Astrocyte (in vitro differentiated cells and primary cell): ENCODE measurements around the gene PTPRK. TPM values are rescaled to one million over a fixed set of nuclear protein-coding genes. Genes with fewer than 3 reads are reported as not detected.

Source experiments
- DNase-seq: peaks from one replicate; pipeline ENCODE4 v3.0.0-alpha.2; 2010; ENCODE audit warnings: low read depth
- FAIRE-seq: peaks from 2 replicates; lab custom pipeline; 2011; peaks lifted over from hg19 to GRCh38; lab: Jason Lieb, UNC
- H2AFZ ChIP-seq: 2 replicates; pipeline ENCODE4 v1.6.0; 2012; ENCODE audit warnings: low read depth, low read length, inconsistent platforms
- H3K27ac ChIP-seq: 2 replicates; pipeline ENCODE4 v1.5.1; 2011; ENCODE audit warnings: low read depth, low read length, inconsistent platforms
- H3K27me3 ChIP-seq: 2 replicates; pipeline ENCODE4 v1.6.0; 2011; ENCODE audit warnings: low read length, inconsistent platforms; ENCODE audit not compliant: insufficient read depth
- H3K36me3 ChIP-seq: 2 replicates; pipeline ENCODE4 v1.5.1; 2011; ENCODE audit warnings: low read length, inconsistent platforms; ENCODE audit not compliant: insufficient read depth
- H3K4me1 ChIP-seq: 2 replicates; pipeline ENCODE4 v1.5.1; 2011; ENCODE audit warnings: low read length, inconsistent platforms; ENCODE audit not compliant: insufficient read depth
- H3K4me2 ChIP-seq: 2 replicates; pipeline ENCODE4 v1.6.0; 2012; ENCODE audit warnings: low read length, inconsistent platforms
- H3K4me3 ChIP-seq: 2 replicates; pipeline ENCODE4 v1.5.1; 2011; ENCODE audit warnings: low read depth, mild to moderate bottlenecking, low read length, inconsistent platforms; ENCODE audit not compliant: insufficient read depth
- H3K79me2 ChIP-seq: 2 replicates; pipeline ENCODE4 v1.6.0; 2012; ENCODE audit warnings: mild to moderate bottlenecking, low read length, inconsistent platforms; ENCODE audit not compliant: insufficient read depth
- H3K9ac ChIP-seq: 2 replicates; pipeline ENCODE4 v1.6.0; 2012; ENCODE audit warnings: mild to moderate bottlenecking, low read length, inconsistent platforms
- H3K9me3 ChIP-seq: 2 replicates; pipeline ENCODE4 v1.5.1; 2012; ENCODE audit warnings: low read depth, mild to moderate bottlenecking, low read length, inconsistent platforms; ENCODE audit not compliant: insufficient read depth
- H4K20me1 ChIP-seq: 2 replicates; pipeline ENCODE4 v1.6.0; 2012; ENCODE audit warnings: low read length, inconsistent platforms; ENCODE audit not compliant: insufficient read depth
- H3K27ac Mint-ChIP-seq: one replicate; pipeline ENCODE4 v1.8.0; 2021; ENCODE audit warnings: mild to moderate bottlenecking, mixed read lengths; ENCODE audit not compliant: unreplicated experiment
- H3K27me3 Mint-ChIP-seq: one replicate; pipeline ENCODE4 v1.8.0; 2021; ENCODE audit warnings: low read depth, mixed read lengths; ENCODE audit not compliant: unreplicated experiment
- H3K36me3 Mint-ChIP-seq: one replicate; pipeline ENCODE4 v1.8.0; 2021; ENCODE audit warnings: low read depth, mixed read lengths; ENCODE audit not compliant: unreplicated experiment
- H3K4me1 Mint-ChIP-seq: one replicate; pipeline ENCODE4 v1.8.0; 2021; ENCODE audit warnings: low read depth, mixed read lengths; ENCODE audit not compliant: unreplicated experiment
- H3K4me3 Mint-ChIP-seq: one replicate; pipeline ENCODE4 v1.8.0; 2021; ENCODE audit warnings: mild to moderate bottlenecking, moderate library complexity, mixed read lengths; ENCODE audit not compliant: unreplicated experiment
- H3K9me3 Mint-ChIP-seq: one replicate; pipeline ENCODE4 v1.8.0; 2021; ENCODE audit warnings: mild to moderate bottlenecking, mixed read lengths; ENCODE audit not compliant: unreplicated experiment
- EZH2 ChIP-seq: IDR thresholded peaks from 2 replicates; pipeline ENCODE4 v1.6.1; 2012; ENCODE audit warnings: mild to moderate bottlenecking, low read length, inconsistent platforms; ENCODE audit not compliant: insufficient read depth
- total RNA-seq: library from RNA; stranded (reverse); gene quantifications from 2 replicates; pipeline ENCODE4 v1.2.1, GENCODE V29; 2021
- TF ChIP-seq, protein P1 (sequence below): IDR thresholded peaks from 2 replicates; pipeline ENCODE4 v1.5.1; 2011; ENCODE audit warnings: low read depth, mild to moderate bottlenecking, inconsistent platforms, low read length, moderate library complexity; ENCODE audit not compliant: insufficient read depth

Gene PTPRK
- total RNA-seq, 1 donor from 2014 or later, result 159 TPM

DNA sequence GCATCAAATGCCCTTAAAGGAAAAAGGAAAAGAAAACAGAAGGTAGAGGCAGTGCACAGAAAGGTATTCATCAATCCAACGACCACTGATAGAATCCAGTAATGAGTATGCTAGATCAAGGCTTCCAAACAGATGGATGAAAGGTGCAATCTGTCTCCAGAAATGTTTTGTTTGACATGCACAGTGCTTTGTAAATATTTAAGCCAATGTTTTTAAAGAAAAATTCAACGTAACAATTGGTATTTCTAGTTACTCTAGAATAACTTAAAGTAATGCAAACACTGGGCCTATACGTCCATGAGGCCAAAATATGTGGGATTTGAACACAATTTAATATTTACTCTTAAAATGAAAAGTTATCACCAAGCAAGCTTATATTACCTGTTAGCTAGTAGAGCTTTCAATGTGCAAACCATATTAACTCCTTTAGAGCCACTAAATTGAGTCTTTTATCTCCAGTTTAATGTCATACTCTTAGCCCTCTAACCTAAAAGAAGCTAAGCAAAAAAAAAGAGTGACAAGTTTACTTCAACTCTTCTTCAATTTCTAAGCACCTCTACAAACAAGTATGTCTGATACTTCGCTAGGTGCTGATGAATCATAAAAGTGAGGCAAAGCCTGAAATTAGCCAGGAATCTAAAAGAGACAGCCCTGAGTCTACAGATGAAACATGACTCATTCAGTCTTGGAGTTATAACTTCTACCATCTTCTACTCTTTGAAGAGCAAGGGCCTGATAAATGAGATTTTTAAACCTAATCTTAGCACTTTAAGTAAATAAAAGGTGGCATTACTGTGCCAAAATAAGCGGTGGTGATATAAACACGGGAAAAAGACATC is 169.8 kb downstream of the PTPRK start:
- peak; percentile 56 for FAIRE-seq
- no peaks in the 10 kb centered on the region for H3K36me3 ChIP-seq
- no peaks in the 10 kb centered on the region for H3K27me3 Mint-ChIP-seq
- H3K4me3 ChIP-seq, result no peak overlapping the region
- H3K9ac ChIP-seq, result no peak overlapping the region
- H3K9me3 Mint-ChIP-seq, result no peaks in the 10 kb centered on the region
- TF ChIP-seq, protein P1, sequence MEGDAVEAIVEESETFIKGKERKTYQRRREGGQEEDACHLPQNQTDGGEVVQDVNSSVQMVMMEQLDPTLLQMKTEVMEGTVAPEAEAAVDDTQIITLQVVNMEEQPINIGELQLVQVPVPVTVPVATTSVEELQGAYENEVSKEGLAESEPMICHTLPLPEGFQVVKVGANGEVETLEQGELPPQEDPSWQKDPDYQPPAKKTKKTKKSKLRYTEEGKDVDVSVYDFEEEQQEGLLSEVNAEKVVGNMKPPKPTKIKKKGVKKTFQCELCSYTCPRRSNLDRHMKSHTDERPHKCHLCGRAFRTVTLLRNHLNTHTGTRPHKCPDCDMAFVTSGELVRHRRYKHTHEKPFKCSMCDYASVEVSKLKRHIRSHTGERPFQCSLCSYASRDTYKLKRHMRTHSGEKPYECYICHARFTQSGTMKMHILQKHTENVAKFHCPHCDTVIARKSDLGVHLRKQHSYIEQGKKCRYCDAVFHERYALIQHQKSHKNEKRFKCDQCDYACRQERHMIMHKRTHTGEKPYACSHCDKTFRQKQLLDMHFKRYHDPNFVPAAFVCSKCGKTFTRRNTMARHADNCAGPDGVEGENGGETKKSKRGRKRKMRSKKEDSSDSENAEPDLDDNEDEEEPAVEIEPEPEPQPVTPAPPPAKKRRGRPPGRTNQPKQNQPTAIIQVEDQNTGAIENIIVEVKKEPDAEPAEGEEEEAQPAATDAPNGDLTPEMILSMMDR, result no peak
- no peak for TF ChIP-seq EZH2
- H3K9me3 ChIP-seq, result no peaks in the 10 kb centered on the region
- peak overlapping the region; percentile 35 for H3K4me3 Mint-ChIP-seq
- H3K4me1 Mint-ChIP-seq, result peaks cover 52% of the 10 kb centered on the region
- peak overlapping the region; percentile 4 for H3K4me2 ChIP-seq
- H3K4me1 ChIP-seq, result peaks cover 7% of the 10 kb centered on the region
- H3K27me3 ChIP-seq, result no peaks in the 10 kb centered on the region
- no peaks in the 10 kb centered on the region for H3K36me3 Mint-ChIP-seq
- no peak overlapping the region for H2AFZ ChIP-seq
- H4K20me1 ChIP-seq, result peaks cover 33% of the 10 kb centered on the region
- peak overlapping the region; percentile 55 for H3K27ac Mint-ChIP-seq
- no peak overlapping the region for H3K27ac ChIP-seq
- DNase-seq, result peak; percentile 75
- peaks cover 35% of the 10 kb centered on the region for H3K79me2 ChIP-seq

- Histone ChIP-seq H3K27me3 (no peaks in the 10 kb centered on the region), H3K27ac (no peak overlapping the region), H2AFZ (no peak overlapping the region), H3K4me3 (no peak overlapping the region), H3K9ac (no peak overlapping the region), H3K36me3 (no peaks in the 10 kb centered on the region), H3K4me2 (no peak overlapping the region), H3K9me3 (no peaks in the 10 kb centered on the region), H3K4me1 (peaks cover 7% of the 10 kb centered on the region), H4K20me1 (peaks cover 32% of the 10 kb centered on the region), H3K79me2 (peaks cover 42% of the 10 kb centered on the region)
- Mint-ChIP-seq H3K9me3 (no peaks in the 10 kb centered on the region), H3K4me1 (peaks cover 39% of the 10 kb centered on the region), H3K27me3 (no peaks in the 10 kb centered on the region), H3K27ac (no peak overlapping the region), H3K4me3 (no peak overlapping the region), H3K36me3 (no peaks in the 10 kb centered on the region)
- FAIRE-seq (peak; percentile 56), DNase-seq (peak; percentile 16)
- TF ChIP-seq EZH2, result no peak
- TF ChIP-seq, protein P1, result no peak
Observed at GRCh38 chr6:128347123-128347522, 173.3 kb downstream of the PTPRK start.

GRCh38 chr6:128346569-128346968 is 173.8 kb downstream of the PTPRK start:
- TF ChIP-seq, protein P1, result no peak
- no peak for TF ChIP-seq EZH2
- H3K79me2 ChIP-seq, result peaks cover 42% of the 10 kb centered on the region
- no peaks in the 10 kb centered on the region for H3K27me3 ChIP-seq
- Mint-ChIP-seq H3K9me3 (no peaks in the 10 kb centered on the region), H3K27me3 (no peaks in the 10 kb centered on the region), H3K4me3 (no peak overlapping the region), H3K27ac (no peak overlapping the region), H3K4me1 (peaks cover 38% of the 10 kb centered on the region), H3K36me3 (no peaks in the 10 kb centered on the region)
- H2AFZ ChIP-seq, result no peak overlapping the region
- peaks cover 32% of the 10 kb centered on the region for H4K20me1 ChIP-seq
- no peak for DNase-seq
- H3K4me2 ChIP-seq, result no peak overlapping the region
- no peak overlapping the region for H3K27ac ChIP-seq
- H3K9me3 ChIP-seq, result no peaks in the 10 kb centered on the region
- no peak overlapping the region for H3K4me3 ChIP-seq
- no peaks in the 10 kb centered on the region for H3K36me3 ChIP-seq
- no peak overlapping the region for H3K9ac ChIP-seq
- peaks cover 7% of the 10 kb centered on the region for H3K4me1 ChIP-seq
- FAIRE-seq, result no peak
